Fibroblast of skin of right biceps (primary cell): ENCODE results near the gene RASA3.

ENCODE experiments used
- DNase-seq: peaks from one replicate; pipeline ENCODE4 v3.0.0-alpha.2; 2013

RASA3 gene

GRCh38 chr13:114013952-114014629 lies 118.3 kb downstream of the RASA3 start:
- no peak for DNase-seq

GRCh38 chr13:114013336-114013735 lies 119.1 kb downstream of the RASA3 start:
- no peak for DNase-seq

GRCh38 chr13:114012921-114013320 lies 119.5 kb downstream of the RASA3 start:
- no peak for DNase-seq

GRCh38 chr13:114012141-114012540 lies 120.3 kb downstream of the RASA3 start:
- no peak for DNase-seq

GRCh38 chr13:114011226-114011625 lies 121.2 kb downstream of the RASA3 start:
- no peak for DNase-seq

GRCh38 chr13:114010401-114011101 lies 121.9 kb downstream of the RASA3 start:
- no peak for DNase-seq

GRCh38 chr13:114009590-114010400 lies 122.6 kb downstream of the RASA3 start:
- no peak for DNase-seq

GRCh38 chr13:114008964-114009589 lies 123.3 kb downstream of the RASA3 start:
- DNase-seq = no peak

GRCh38 chr13:114007566-114007965 lies 124.9 kb downstream of the RASA3 start:
- no peak for DNase-seq

- DNase-seq = no peak
Observed at GRCh38 chr13:114005206-114005724, 127.2 kb downstream of the RASA3 start.

- peak; percentile 23 for DNase-seq
Observed at GRCh38 chr13:114004420-114005205, 127.8 kb downstream of the RASA3 start.

- no peak for DNase-seq
Observed at GRCh38 chr13:114002771-114003321, 129.6 kb downstream of the RASA3 start.

GRCh38 chr13:114002009-114002544 lies 130.3 kb downstream of the RASA3 start:
- peak; percentile 19 for DNase-seq

GRCh38 chr13:114001331-114002008 lies 131.0 kb downstream of the RASA3 start:
- no peak for DNase-seq

GRCh38 chr13:114000151-114001040 lies 132.0 kb downstream of the RASA3 start:
- DNase-seq = no peak

GRCh38 chr13:113999618-113999910 lies 132.9 kb downstream of the RASA3 start:
- DNase-seq = no peak

- no peak for DNase-seq
Observed at GRCh38 chr13:113998781-113999617, 133.4 kb downstream of the RASA3 start.

- DNase-seq = peak; percentile 50
Observed at GRCh38 chr13:113997845-113998751, 134.3 kb downstream of the RASA3 start.
